ENCODE measurements around the gene FOXL2NB. TPM values are rescaled to one million over a fixed set of nuclear protein-coding genes. Genes with fewer than 3 reads are reported as not detected.
A peak's percentile ranks its signal among the peaks of the same experiment; 100 is the strongest.

The FOXL2NB gene
- total RNA-seq, result not detected

DNA sequence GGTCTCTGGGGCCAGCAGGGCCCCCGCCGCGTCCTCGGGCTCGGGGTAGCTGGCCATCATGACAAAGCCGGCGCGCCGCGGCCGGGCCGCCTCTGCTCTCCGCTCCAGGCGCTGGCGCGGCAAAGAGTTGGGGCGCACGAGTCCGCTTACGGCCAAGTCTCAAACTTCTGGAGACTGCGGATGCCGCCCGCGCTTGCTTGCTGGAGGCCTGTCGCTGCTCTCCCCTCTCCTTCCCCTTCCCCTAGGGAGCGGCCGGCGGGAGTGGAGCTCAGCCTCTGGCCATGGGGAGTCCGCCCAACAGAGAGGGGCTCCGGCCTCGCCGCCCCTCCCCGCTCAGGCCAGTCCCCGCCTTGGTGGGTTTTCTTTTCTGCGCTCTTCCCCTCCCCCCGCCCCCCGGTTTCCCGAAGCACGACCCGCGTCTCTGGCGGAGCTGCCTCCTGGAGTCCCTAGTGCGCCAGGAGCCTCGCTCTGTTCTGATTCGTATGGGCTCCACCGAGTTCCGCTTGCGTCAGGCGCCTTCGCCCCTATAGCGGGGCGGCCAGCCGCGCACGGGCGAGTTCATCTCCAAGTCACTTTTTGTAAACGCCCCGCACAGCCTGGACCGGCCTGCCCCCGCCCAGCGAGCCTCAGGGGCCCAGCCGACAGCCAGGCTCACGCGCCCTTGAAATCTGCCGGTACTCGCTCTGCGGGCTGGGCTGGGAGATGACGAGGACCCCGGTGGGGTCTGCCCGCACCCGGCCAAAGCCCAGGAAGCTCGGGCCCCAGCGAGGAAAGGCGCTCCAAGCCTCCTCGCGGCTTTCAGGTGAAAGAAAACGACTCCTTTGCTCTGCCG is at the start of gene FOXL2NB, which contains the start of gene FOXL2:
FOXL2NB (plus strand) TSS at position 555 of the 832 bp plus-strand sequence; CDS start at position 703, 148 bp downstream.
FOXL2 (minus strand) TSS at position 475 of the 832 bp plus-strand sequence; CDS start at position 60, 415 bp downstream.
- Histone ChIP-seq H3K9ac (ENCODE audit: low read depth in 1 of 3, low read length in 3 of 3) (peak within 1 kb of the TSS in 2 of 3 donors; percentile 45 to 62), H3K4me1 (ENCODE audit: control insufficient read depth in 3 of 3, insufficient read depth in 3 of 3, low read length in 3 of 3) (peaks cover 14 to 28% (median 18%) of the 10 kb centered on the region in 3 donors), H3K36me3 (ENCODE audit: control insufficient read depth in 3 of 3, insufficient read depth in 3 of 3, low read length in 3 of 3) (no peaks in the 10 kb centered on the region), H3K9me3 (ENCODE audit: control insufficient read depth in 3 of 3, low read length in 3 of 3) (no peaks in the 10 kb centered on the region), H3K27ac (ENCODE audit: low read depth, low read length) (no peak within 1 kb of the TSS), H3K27me3 (ENCODE audit: control insufficient read depth in 3 of 3, insufficient read depth in 3 of 3, low read length in 3 of 3) (peaks cover 89 to 96% (median 93%) of the 10 kb centered on the region in 3 donors), H3K4me3 (ENCODE audit: low read length in 3 of 3) (peak within 1 kb of the TSS; percentile 38 to 71 (median 69))

DNA sequence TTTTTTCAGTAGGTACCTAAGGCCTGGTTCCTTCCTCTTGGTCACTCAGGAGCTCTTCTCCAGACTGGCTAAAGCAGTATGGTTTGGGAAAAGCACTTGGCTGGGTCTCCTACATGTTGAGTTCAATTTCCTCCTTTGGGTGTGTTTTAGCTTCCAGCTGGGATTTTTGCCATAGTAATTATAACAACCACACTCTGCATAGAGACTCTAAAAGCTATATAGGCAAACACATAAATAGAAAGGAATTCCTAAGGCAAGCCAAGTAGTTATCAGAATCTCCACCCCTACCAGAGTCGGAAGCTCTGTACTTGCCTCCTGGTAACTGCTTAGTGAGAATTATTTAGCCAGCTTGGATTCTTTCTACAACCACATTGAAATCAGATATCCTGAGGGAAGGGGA is 48.7 kb upstream of the FOXL2NB start:
- Histone ChIP-seq H3K9ac (ENCODE audit: low read depth in 1 of 3, low read length in 3 of 3) (no peak overlapping the region), H3K9me3 (ENCODE audit: control insufficient read depth in 3 of 3, low read length in 3 of 3) (no peaks in the 10 kb centered on the region), H3K4me1 (ENCODE audit: control insufficient read depth in 3 of 3, insufficient read depth in 3 of 3, low read length in 3 of 3) (peaks cover 7 to 9% (median 8%) of the 10 kb centered on the region in 3 donors), H3K4me3 (ENCODE audit: low read length in 3 of 3) (no peak overlapping the region), H3K27ac (ENCODE audit: low read depth, low read length) (no peak overlapping the region), H3K27me3 (ENCODE audit: control insufficient read depth in 3 of 3, insufficient read depth in 3 of 3, low read length in 3 of 3) (no peaks in the 10 kb centered on the region), H3K36me3 (ENCODE audit: control insufficient read depth in 3 of 3, insufficient read depth in 3 of 3, low read length in 3 of 3) (no peaks in the 10 kb centered on the region)

DNA sequence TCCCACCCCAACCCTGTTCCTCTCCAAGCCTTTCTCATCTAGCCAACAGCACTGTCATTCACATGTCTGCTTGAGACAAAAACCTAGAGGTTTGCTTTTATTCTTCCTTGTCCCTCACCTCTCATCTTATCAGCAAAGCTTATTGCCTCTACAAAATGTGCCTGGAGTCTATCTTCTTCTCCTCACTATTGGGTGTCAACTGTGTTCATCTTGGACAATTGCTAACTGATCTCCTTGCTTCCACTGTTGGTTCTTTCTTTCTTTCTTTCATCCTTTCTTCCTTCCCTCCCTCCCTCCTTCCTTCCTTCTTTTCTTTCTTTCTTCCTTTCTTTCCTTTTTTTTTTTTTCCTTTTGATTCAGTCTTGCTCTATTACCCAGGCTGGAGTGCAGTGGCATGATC is 48.3 kb upstream of the FOXL2NB start:
- H3K36me3 ChIP-seq (ENCODE audit: control insufficient read depth in 3 of 3, insufficient read depth in 3 of 3, low read length in 3 of 3), result no peaks in the 10 kb centered on the region
- H3K9me3 ChIP-seq (ENCODE audit: control insufficient read depth in 3 of 3, low read length in 3 of 3), result no peaks in the 10 kb centered on the region
- peak overlapping the region in 1 of 3 donors; percentile 15 for H3K4me3 ChIP-seq (ENCODE audit: low read length in 3 of 3)
- H3K9ac ChIP-seq (ENCODE audit: low read depth in 1 of 3, low read length in 3 of 3), result no peak overlapping the region
- peak overlapping the region; percentile 25 for H3K27ac ChIP-seq (ENCODE audit: low read depth, low read length)
- no peaks in the 10 kb centered on the region for H3K27me3 ChIP-seq (ENCODE audit: control insufficient read depth in 3 of 3, insufficient read depth in 3 of 3, low read length in 3 of 3)
- H3K4me1 ChIP-seq (ENCODE audit: control insufficient read depth in 3 of 3, insufficient read depth in 3 of 3, low read length in 3 of 3), result peaks cover 7 to 9% (median 8%) of the 10 kb centered on the region in 3 donors

DNA sequence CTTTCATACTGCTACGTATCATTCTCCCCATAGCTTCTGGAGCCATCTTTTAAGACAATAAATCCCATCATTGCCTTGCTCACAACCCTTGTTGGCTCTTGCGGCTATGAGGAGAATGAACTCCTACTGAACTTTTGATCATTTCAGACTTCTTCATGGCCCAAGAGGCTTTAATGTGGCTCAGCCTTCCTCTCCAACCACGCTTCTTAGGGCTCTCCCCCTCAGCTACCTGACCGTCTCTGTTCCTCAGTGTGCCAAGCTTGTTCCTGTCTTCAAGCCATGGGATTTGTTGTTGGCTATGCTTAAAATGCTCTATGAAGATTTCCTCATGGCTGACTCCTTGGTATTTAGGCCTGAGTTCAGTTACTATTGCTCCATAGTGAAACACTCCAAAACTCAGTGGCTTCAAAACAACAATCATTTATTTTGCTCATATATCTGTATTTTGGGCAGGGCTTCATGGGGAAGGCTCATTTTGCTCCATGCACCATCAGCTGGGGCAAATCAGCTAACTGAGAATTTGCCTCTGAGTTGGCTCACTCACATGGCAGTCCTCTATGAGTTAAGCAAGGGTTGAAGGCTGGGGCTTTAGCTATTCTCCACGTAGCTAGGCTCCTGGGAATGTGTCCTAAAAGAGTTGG is 47.5 kb upstream of the FOXL2NB start:
- peak overlapping the region; percentile 25 for H3K27ac ChIP-seq (ENCODE audit: low read depth, low read length)
- H3K9ac ChIP-seq (ENCODE audit: low read depth in 1 of 3, low read length in 3 of 3), result no peak overlapping the region
- H3K36me3 ChIP-seq (ENCODE audit: control insufficient read depth in 3 of 3, insufficient read depth in 3 of 3, low read length in 3 of 3), result no peaks in the 10 kb centered on the region
- peaks cover 7 to 9% (median 8%) of the 10 kb centered on the region in 3 donors for H3K4me1 ChIP-seq (ENCODE audit: control insufficient read depth in 3 of 3, insufficient read depth in 3 of 3, low read length in 3 of 3)
- H3K27me3 ChIP-seq (ENCODE audit: control insufficient read depth in 3 of 3, insufficient read depth in 3 of 3, low read length in 3 of 3), result no peaks in the 10 kb centered on the region
- no peak overlapping the region for H3K4me3 ChIP-seq (ENCODE audit: low read length in 3 of 3)
- no peaks in the 10 kb centered on the region for H3K9me3 ChIP-seq (ENCODE audit: control insufficient read depth in 3 of 3, low read length in 3 of 3)

DNA sequence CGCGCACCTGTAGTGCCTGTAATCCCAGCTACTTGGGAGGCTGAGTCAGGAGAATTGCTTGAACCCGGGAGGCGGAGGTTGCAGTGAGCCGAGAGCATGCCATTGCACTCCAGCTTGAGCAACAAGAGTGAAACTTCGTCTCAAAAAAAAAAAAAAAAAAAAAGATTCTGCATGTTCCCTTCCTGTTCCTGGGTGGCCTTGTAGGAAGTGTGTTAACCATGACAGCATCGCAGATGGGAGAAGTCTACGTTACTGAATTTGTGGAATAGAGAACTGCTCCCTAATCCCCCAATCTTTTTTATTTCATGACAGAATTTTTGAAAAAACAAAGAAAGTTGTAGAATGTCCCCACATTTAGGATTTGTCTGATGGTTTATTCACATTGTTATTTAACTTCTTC is 45.5 kb upstream of the FOXL2NB start:
- H3K4me1 ChIP-seq (ENCODE audit: control insufficient read depth in 3 of 3, insufficient read depth in 3 of 3, low read length in 3 of 3), result peaks cover 7 to 9% (median 8%) of the 10 kb centered on the region in 3 donors
- no peaks in the 10 kb centered on the region for H3K9me3 ChIP-seq (ENCODE audit: control insufficient read depth in 3 of 3, low read length in 3 of 3)
- H3K36me3 ChIP-seq (ENCODE audit: control insufficient read depth in 3 of 3, insufficient read depth in 3 of 3, low read length in 3 of 3), result no peaks in the 10 kb centered on the region
- H3K9ac ChIP-seq (ENCODE audit: low read depth in 1 of 3, low read length in 3 of 3), result no peak overlapping the region
- H3K4me3 ChIP-seq (ENCODE audit: low read length in 3 of 3), result no peak overlapping the region
- H3K27ac ChIP-seq (ENCODE audit: low read depth, low read length), result no peak overlapping the region
- no peaks in the 10 kb centered on the region for H3K27me3 ChIP-seq (ENCODE audit: control insufficient read depth in 3 of 3, insufficient read depth in 3 of 3, low read length in 3 of 3)

DNA sequence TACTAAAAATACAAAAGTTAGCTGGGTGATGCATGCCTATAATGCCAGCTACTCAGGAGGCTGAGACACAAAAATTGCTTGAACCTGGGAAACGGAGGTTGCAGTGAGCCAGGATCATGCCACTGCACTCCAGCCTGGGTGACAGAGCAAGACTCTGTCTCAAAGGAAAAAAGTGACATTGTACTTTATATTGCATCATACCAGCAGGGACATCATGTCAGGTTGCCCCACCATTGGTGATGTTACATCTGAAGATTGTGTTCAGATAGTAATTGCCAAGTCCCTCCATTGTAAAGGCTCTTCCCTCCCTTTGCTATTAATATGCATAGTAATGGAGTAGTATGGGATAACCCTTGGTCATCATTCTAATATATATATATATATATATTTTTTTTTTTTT is 44.8 kb upstream of the FOXL2NB start:
- H3K27ac ChIP-seq (ENCODE audit: low read depth, low read length), result no peak overlapping the region
- no peaks in the 10 kb centered on the region for H3K9me3 ChIP-seq (ENCODE audit: control insufficient read depth in 3 of 3, low read length in 3 of 3)
- H3K4me1 ChIP-seq (ENCODE audit: control insufficient read depth in 3 of 3, insufficient read depth in 3 of 3, low read length in 3 of 3), result peaks cover 7 to 9% (median 8%) of the 10 kb centered on the region in 3 donors
- H3K4me3 ChIP-seq (ENCODE audit: low read length in 3 of 3), result no peak overlapping the region
- H3K36me3 ChIP-seq (ENCODE audit: control insufficient read depth in 3 of 3, insufficient read depth in 3 of 3, low read length in 3 of 3), result no peaks in the 10 kb centered on the region
- H3K27me3 ChIP-seq (ENCODE audit: control insufficient read depth in 3 of 3, insufficient read depth in 3 of 3, low read length in 3 of 3), result no peaks in the 10 kb centered on the region
- no peak overlapping the region for H3K9ac ChIP-seq (ENCODE audit: low read depth in 1 of 3, low read length in 3 of 3)

DNA sequence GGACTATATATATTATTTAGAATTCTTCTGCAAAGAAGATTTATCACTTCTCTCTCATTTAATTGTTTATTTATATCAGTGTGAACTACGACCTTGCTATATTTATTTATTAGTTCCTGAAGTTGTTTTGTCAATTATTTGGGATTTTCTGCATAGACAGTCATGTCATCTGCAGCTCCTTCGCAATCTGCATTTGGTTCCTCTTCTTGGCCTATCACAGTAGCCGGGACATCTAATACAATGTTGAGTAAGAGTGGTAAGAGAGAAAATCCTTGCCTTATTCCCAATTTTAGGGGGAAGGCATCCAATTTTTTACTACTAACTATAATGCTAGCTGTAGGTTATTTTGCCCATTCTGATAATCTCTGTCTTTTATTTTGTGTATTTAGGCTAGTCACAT is 39.5 kb upstream of the FOXL2NB start:
- no peak overlapping the region for H3K9ac ChIP-seq (ENCODE audit: low read depth in 1 of 3, low read length in 3 of 3)
- no peak overlapping the region for H3K27ac ChIP-seq (ENCODE audit: low read depth, low read length)
- no peaks in the 10 kb centered on the region for H3K4me1 ChIP-seq (ENCODE audit: control insufficient read depth in 3 of 3, insufficient read depth in 3 of 3, low read length in 3 of 3)
- no peak overlapping the region for H3K4me3 ChIP-seq (ENCODE audit: low read length in 3 of 3)
- no peaks in the 10 kb centered on the region for H3K27me3 ChIP-seq (ENCODE audit: control insufficient read depth in 3 of 3, insufficient read depth in 3 of 3, low read length in 3 of 3)
- H3K36me3 ChIP-seq (ENCODE audit: control insufficient read depth in 3 of 3, insufficient read depth in 3 of 3, low read length in 3 of 3), result no peaks in the 10 kb centered on the region
- H3K9me3 ChIP-seq (ENCODE audit: control insufficient read depth in 3 of 3, low read length in 3 of 3), result no peaks in the 10 kb centered on the region

DNA sequence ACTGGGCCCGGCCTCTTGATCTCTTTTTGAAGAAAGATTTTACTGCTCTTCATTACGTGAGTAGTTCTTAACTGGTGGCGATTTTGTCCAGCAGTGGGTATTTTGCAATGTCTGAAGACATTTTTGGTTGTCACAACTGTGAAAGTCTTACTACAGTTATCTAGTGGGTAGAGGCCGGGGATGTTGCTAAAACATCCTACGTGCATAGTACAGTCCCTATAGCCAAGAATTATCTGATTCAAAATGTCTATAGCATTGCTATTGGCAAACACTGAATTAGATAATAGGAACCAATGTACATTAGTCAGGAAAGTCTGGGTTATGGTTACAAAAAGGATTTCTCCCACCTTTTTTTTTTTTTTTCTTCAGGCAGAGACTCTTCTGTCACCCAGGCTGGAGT is 38.2 kb upstream of the FOXL2NB start:
- H3K4me1 ChIP-seq (ENCODE audit: control insufficient read depth in 3 of 3, insufficient read depth in 3 of 3, low read length in 3 of 3), result no peaks in the 10 kb centered on the region
- no peak overlapping the region for H3K4me3 ChIP-seq (ENCODE audit: low read length in 3 of 3)
- no peak overlapping the region for H3K27ac ChIP-seq (ENCODE audit: low read depth, low read length)
- H3K27me3 ChIP-seq (ENCODE audit: control insufficient read depth in 3 of 3, insufficient read depth in 3 of 3, low read length in 3 of 3), result no peaks in the 10 kb centered on the region
- no peak overlapping the region for H3K9ac ChIP-seq (ENCODE audit: low read depth in 1 of 3, low read length in 3 of 3)
- no peaks in the 10 kb centered on the region for H3K36me3 ChIP-seq (ENCODE audit: control insufficient read depth in 3 of 3, insufficient read depth in 3 of 3, low read length in 3 of 3)
- H3K9me3 ChIP-seq (ENCODE audit: control insufficient read depth in 3 of 3, low read length in 3 of 3), result no peaks in the 10 kb centered on the region

DNA sequence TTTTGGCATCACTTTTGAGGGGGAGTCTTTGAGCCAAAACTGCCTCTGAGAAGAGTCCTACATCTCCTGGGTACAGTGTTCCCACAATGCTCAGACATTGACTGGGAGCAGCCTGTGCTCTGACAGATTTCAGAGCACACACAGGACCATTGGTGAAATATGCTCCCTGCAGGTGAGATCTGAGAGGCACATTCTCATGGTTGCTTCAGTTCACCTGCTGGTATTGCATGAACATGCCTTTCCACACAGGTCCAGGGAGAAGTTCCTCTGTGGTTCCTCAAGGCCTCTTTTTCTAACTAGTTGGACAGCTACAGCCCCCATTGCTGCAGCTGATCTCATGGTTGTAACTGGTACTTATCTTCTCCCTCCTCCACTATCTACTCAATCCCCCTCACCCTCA is 37.1 kb upstream of the FOXL2NB start:
- Histone ChIP-seq H3K9me3 (ENCODE audit: control insufficient read depth in 3 of 3, low read length in 3 of 3) (no peaks in the 10 kb centered on the region), H3K27ac (ENCODE audit: low read depth, low read length) (no peak overlapping the region), H3K27me3 (ENCODE audit: control insufficient read depth in 3 of 3, insufficient read depth in 3 of 3, low read length in 3 of 3) (no peaks in the 10 kb centered on the region), H3K4me1 (ENCODE audit: control insufficient read depth in 3 of 3, insufficient read depth in 3 of 3, low read length in 3 of 3) (peaks cover 0 to 3% (median 2%) of the 10 kb centered on the region in 3 donors), H3K4me3 (ENCODE audit: low read length in 3 of 3) (no peak overlapping the region), H3K9ac (ENCODE audit: low read depth in 1 of 3, low read length in 3 of 3) (no peak overlapping the region), H3K36me3 (ENCODE audit: control insufficient read depth in 3 of 3, insufficient read depth in 3 of 3, low read length in 3 of 3) (no peaks in the 10 kb centered on the region)

DNA sequence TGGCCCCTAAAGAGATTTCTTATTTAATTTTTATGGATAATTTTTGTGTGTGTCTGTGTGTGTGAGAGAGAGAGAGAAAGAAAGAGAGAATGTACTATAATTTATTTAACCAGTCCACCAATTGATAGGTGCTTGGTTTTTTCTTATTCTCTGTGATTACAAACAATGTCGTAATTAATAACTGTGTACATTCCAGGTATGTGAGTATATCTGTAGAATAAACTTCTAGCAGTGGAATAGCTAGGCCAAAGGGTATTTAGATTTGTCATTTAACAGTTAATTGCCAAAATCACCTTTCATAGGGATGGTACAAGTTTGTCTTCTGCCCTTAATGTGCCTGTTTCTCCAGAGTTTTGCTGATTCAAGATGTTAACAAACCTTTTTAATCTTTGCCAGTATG is 35.4 kb upstream of the FOXL2NB start:
- Histone ChIP-seq H3K27ac (ENCODE audit: low read depth, low read length) (no peak overlapping the region), H3K4me1 (ENCODE audit: control insufficient read depth in 3 of 3, insufficient read depth in 3 of 3, low read length in 3 of 3) (peaks cover 5 to 9% (median 6%) of the 10 kb centered on the region in 3 donors), H3K36me3 (ENCODE audit: control insufficient read depth in 3 of 3, insufficient read depth in 3 of 3, low read length in 3 of 3) (no peaks in the 10 kb centered on the region), H3K27me3 (ENCODE audit: control insufficient read depth in 3 of 3, insufficient read depth in 3 of 3, low read length in 3 of 3) (no peaks in the 10 kb centered on the region), H3K9ac (ENCODE audit: low read depth in 1 of 3, low read length in 3 of 3) (no peak overlapping the region), H3K4me3 (ENCODE audit: low read length in 3 of 3) (no peak overlapping the region), H3K9me3 (ENCODE audit: control insufficient read depth in 3 of 3, low read length in 3 of 3) (no peaks in the 10 kb centered on the region)
